HUES64 (cell line): Measurements from ENCODE around the gene KIF3C.

Experiments
- H3K27ac ChIP-seq: 2 replicates; pipeline ENCODE4 v1.7.0; 2013; ENCODE audit warnings: low read depth, low read length, inconsistent platforms
- H3K27me3 ChIP-seq: 2 replicates; pipeline ENCODE4 v1.6.1; 2013; ENCODE audit warnings: mild to moderate bottlenecking, low read length; ENCODE audit not compliant: insufficient read depth
- H3K36me3 ChIP-seq: 2 replicates; pipeline ENCODE4 v1.6.1; 2013; ENCODE audit warnings: mild to moderate bottlenecking, low read length; ENCODE audit not compliant: insufficient read depth
- H3K4me1 ChIP-seq: 2 replicates; pipeline ENCODE4 v1.6.1; 2013; ENCODE audit warnings: mild to moderate bottlenecking, low read length, moderate library complexity; ENCODE audit not compliant: insufficient read depth
- H3K4me3 ChIP-seq: 2 replicates; pipeline ENCODE4 v1.5.1; 2013; ENCODE audit warnings: mild to moderate bottlenecking, low read length, moderate library complexity
- H3K9ac ChIP-seq: 2 replicates; pipeline ENCODE4 v1.6.1; 2013; ENCODE audit warnings: mild to moderate bottlenecking, low read depth, low read length
- H3K9me3 ChIP-seq: 2 replicates; pipeline ENCODE4 v1.6.1; 2013; ENCODE audit warnings: low read depth, low read length; ENCODE audit not compliant: insufficient read depth
- WGBS: fragments of 150-250, 120-280 bp; methylation state at CpG from one replicate; pipeline ENCODE4 v1.1.7; 2013; ENCODE audit warnings: missing lambda C conversion rate; 5-methylcytosine and 5-hydroxymethylcytosine counted together

Gene KIF3C

GRCh38 chr2:25894135-25894830 is 88.0 kb downstream of the KIF3C start:
- Histone ChIP-seq H3K9ac (no peak overlapping the region), H3K27me3 (no peaks in the 10 kb centered on the region), H3K27ac (no peak overlapping the region), H3K9me3 (no peaks in the 10 kb centered on the region), H3K4me1 (peaks cover 5% of the 10 kb centered on the region; the same call in 1 of the 2 replicates), H3K4me3 (no peak overlapping the region), H3K36me3 (no peaks in the 10 kb centered on the region)
- WGBS, result 92% methylated on average over 8 of the region's 8 CpGs

GRCh38 chr2:25891672-25892071 is 90.6 kb downstream of the KIF3C start:
- Histone ChIP-seq H3K4me3 (no peak overlapping the region), H3K27me3 (no peaks in the 10 kb centered on the region), H3K4me1 (peaks cover 5% of the 10 kb centered on the region; the same call in 1 of the 2 replicates), H3K36me3 (no peaks in the 10 kb centered on the region), H3K27ac (no peak overlapping the region), H3K9me3 (no peaks in the 10 kb centered on the region), H3K9ac (no peak overlapping the region)
- WGBS, result 95% methylated on average over 4 of the region's 5 CpGs

GRCh38 chr2:25887624-25888242 is 94.6 kb downstream of the KIF3C start:
- H3K9ac ChIP-seq, result no peak overlapping the region
- H3K27me3 ChIP-seq, result no peaks in the 10 kb centered on the region
- H3K4me3 ChIP-seq, result no peak overlapping the region
- 87% methylated on average over 5 of the region's 5 CpGs for WGBS
- no peaks in the 10 kb centered on the region for H3K36me3 ChIP-seq
- H3K9me3 ChIP-seq, result no peaks in the 10 kb centered on the region
- no peaks in the 10 kb centered on the region for H3K4me1 ChIP-seq
- no peak overlapping the region for H3K27ac ChIP-seq

- Histone ChIP-seq H3K27ac (no peak overlapping the region), H3K27me3 (no peaks in the 10 kb centered on the region), H3K36me3 (no peaks in the 10 kb centered on the region), H3K9ac (no peak overlapping the region), H3K9me3 (no peaks in the 10 kb centered on the region), H3K4me3 (no peak overlapping the region), H3K4me1 (no peaks in the 10 kb centered on the region)
- 93% methylated on average over 2 of the region's 2 CpGs for WGBS
Observed at GRCh38 chr2:25885933-25886332, 96.4 kb downstream of the KIF3C start.

- Histone ChIP-seq H3K27me3 (no peaks in the 10 kb centered on the region), H3K4me3 (no peak overlapping the region), H3K9ac (no peak overlapping the region), H3K9me3 (no peaks in the 10 kb centered on the region), H3K27ac (no peak overlapping the region), H3K4me1 (peaks cover 1% of the 10 kb centered on the region; the same call in 1 of the 2 replicates), H3K36me3 (no peaks in the 10 kb centered on the region)
- 97% methylated on average over 3 of the region's 4 CpGs for WGBS
Observed at GRCh38 chr2:25881764-25882163, 100.5 kb downstream of the KIF3C start.

- H3K9me3 ChIP-seq, result no peaks in the 10 kb centered on the region
- peaks cover 4% of the 10 kb centered on the region; the same call in 1 of the 2 replicates for H3K4me1 ChIP-seq
- H3K27ac ChIP-seq, result peak overlapping the region; percentile 66; the same call in 1 of the 2 replicates
- H3K36me3 ChIP-seq, result peaks cover 11% of the 10 kb centered on the region
- H3K4me3 ChIP-seq, result peak overlapping the region; percentile 98
- H3K27me3 ChIP-seq, result no peaks in the 10 kb centered on the region
- 94% methylated on average over 4 of the region's 5 CpGs for WGBS
- H3K9ac ChIP-seq, result peak overlapping the region; percentile 65
Observed at GRCh38 chr2:25879133-25879730, 103.1 kb downstream of the KIF3C start.

GRCh38 chr2:25878361-25879132 is 103.8 kb downstream of the KIF3C start, which contains the start of gene ASXL2:
Gene ASXL2 (minus strand): TSS chr2:25878487. CDS start chr2:25878222, 265 bp downstream.
- Histone ChIP-seq H3K9me3 (no peaks in the 10 kb centered on the region), H3K27ac (peak within 1 kb of the TSS; percentile 92), H3K9ac (peak within 1 kb of the TSS; percentile 95), H3K27me3 (no peaks in the 10 kb centered on the region), H3K4me3 (peak within 1 kb of the TSS; percentile 98), H3K36me3 (peaks cover 11% of the 10 kb centered on the region), H3K4me1 (peaks cover 4% of the 10 kb centered on the region; the same call in 1 of the 2 replicates)
- 4% methylated on average over 56 of the region's 56 CpGs for WGBS

GRCh38 chr2:25877431-25878360 is 104.6 kb downstream of the KIF3C start:
- Histone ChIP-seq H3K4me1 (peaks cover 4% of the 10 kb centered on the region; the same call in 1 of the 2 replicates), H3K36me3 (peaks cover 11% of the 10 kb centered on the region), H3K9ac (peak overlapping the region; percentile 95), H3K27ac (peak overlapping the region; percentile 92), H3K27me3 (no peaks in the 10 kb centered on the region), H3K9me3 (no peaks in the 10 kb centered on the region), H3K4me3 (peak overlapping the region; percentile 98)
- WGBS, result under 1% methylated on average over 64 of the region's 64 CpGs
